ES-I3 (cell line): ENCODE data around the gene WNT8B.

Source experiments
- H3K36me3 ChIP-seq: 2 replicates; pipeline ENCODE4 v1.6.1; 2013; ENCODE audit warnings: mild to moderate bottlenecking, low read length, control low read depth, moderate library complexity; ENCODE audit not compliant: insufficient read depth
- H3K4me1 ChIP-seq: 2 replicates; pipeline ENCODE4 v1.6.1; 2013; ENCODE audit warnings: mild to moderate bottlenecking, control low read depth, low read length; ENCODE audit not compliant: insufficient read depth
- H3K9ac ChIP-seq: 2 replicates; pipeline ENCODE4 v1.6.1; 2013; ENCODE audit warnings: low read depth, mild to moderate bottlenecking, low read length, moderate library complexity
- H3K9me3 ChIP-seq: 2 replicates; pipeline ENCODE4 v1.6.1; 2013; ENCODE audit warnings: mild to moderate bottlenecking, low read length, moderate library complexity; ENCODE audit not compliant: control insufficient read depth, insufficient read depth

Gene WNT8B

GRCh38 chr10:100470367-100470766 lies 7.6 kb downstream of the WNT8B start:
- Histone ChIP-seq H3K4me1 (no peaks in the 10 kb centered on the region), H3K36me3 (no peaks in the 10 kb centered on the region), H3K9ac (no peak overlapping the region), H3K9me3 (no peaks in the 10 kb centered on the region)

GRCh38 chr10:100477970-100478369 lies 15.2 kb downstream of the WNT8B start:
- Histone ChIP-seq H3K36me3 (no peaks in the 10 kb centered on the region), H3K9ac (no peak overlapping the region), H3K9me3 (no peaks in the 10 kb centered on the region), H3K4me1 (peaks cover 1% of the 10 kb centered on the region; the same call in 1 of the 2 replicates)

- Histone ChIP-seq H3K36me3 (no peaks in the 10 kb centered on the region), H3K9ac (no peak overlapping the region), H3K4me1 (peaks cover 3% of the 10 kb centered on the region; the same call in 1 of the 2 replicates), H3K9me3 (no peaks in the 10 kb centered on the region)
Observed at GRCh38 chr10:100479037-100479436, 16.2 kb downstream of the WNT8B start.

- no peaks in the 10 kb centered on the region for H3K9me3 ChIP-seq
- H3K36me3 ChIP-seq: no peaks in the 10 kb centered on the region
- peaks cover 10% of the 10 kb centered on the region; the same call in 1 of the 2 replicates for H3K4me1 ChIP-seq
- H3K9ac ChIP-seq: no peak overlapping the region
Observed at GRCh38 chr10:100480002-100480401, 17.2 kb downstream of the WNT8B start.

GRCh38 chr10:100481462-100482081 lies 18.8 kb downstream of the WNT8B start:
- Histone ChIP-seq H3K4me1 (peaks cover 23% of the 10 kb centered on the region), H3K36me3 (no peaks in the 10 kb centered on the region), H3K9me3 (no peaks in the 10 kb centered on the region), H3K9ac (peak overlapping the region; percentile 42; the same call in 1 of the 2 replicates)

GRCh38 chr10:100482181-100482833 lies 19.5 kb downstream of the WNT8B start:
- Histone ChIP-seq H3K36me3 (no peaks in the 10 kb centered on the region), H3K4me1 (peaks cover 23% of the 10 kb centered on the region), H3K9me3 (no peaks in the 10 kb centered on the region), H3K9ac (peak overlapping the region; percentile 42; the same call in 1 of the 2 replicates)

GRCh38 chr10:100482834-100483185 lies 20.0 kb downstream of the WNT8B start:
- H3K4me1 ChIP-seq: peaks cover 23% of the 10 kb centered on the region

GRCh38 chr10:100483876-100484666 lies 21.3 kb downstream of the WNT8B start:
- Histone ChIP-seq H3K36me3 (no peaks in the 10 kb centered on the region), H3K9me3 (no peaks in the 10 kb centered on the region), H3K9ac (no peak overlapping the region), H3K4me1 (peaks cover 23% of the 10 kb centered on the region)

More at GRCh38 chr10:100482834-100483185, 20.0 kb downstream of the WNT8B start:
- Histone ChIP-seq H3K9me3 (no peaks in the 10 kb centered on the region), H3K9ac (peak overlapping the region; percentile 42; the same call in 1 of the 2 replicates), H3K36me3 (no peaks in the 10 kb centered on the region)

- Histone ChIP-seq H3K4me1 (peaks cover 23% of the 10 kb centered on the region), H3K36me3 (no peaks in the 10 kb centered on the region), H3K9ac (no peak overlapping the region), H3K9me3 (no peaks in the 10 kb centered on the region)
Observed at GRCh38 chr10:100485366-100485765, 22.6 kb downstream of the WNT8B start.

GRCh38 chr10:100485801-100486495 lies 23.1 kb downstream of the WNT8B start:
- Histone ChIP-seq H3K9me3 (no peaks in the 10 kb centered on the region), H3K9ac (no peak overlapping the region), H3K36me3 (no peaks in the 10 kb centered on the region), H3K4me1 (peaks cover 23% of the 10 kb centered on the region)

- Histone ChIP-seq H3K4me1 (peaks cover 23% of the 10 kb centered on the region), H3K36me3 (no peaks in the 10 kb centered on the region), H3K9ac (no peak overlapping the region), H3K9me3 (no peaks in the 10 kb centered on the region)
Observed at GRCh38 chr10:100487529-100487928, 24.7 kb downstream of the WNT8B start.

- H3K9me3 ChIP-seq: no peaks in the 10 kb centered on the region
- H3K4me1 ChIP-seq: peaks cover 19% of the 10 kb centered on the region
- no peak overlapping the region for H3K9ac ChIP-seq
- H3K36me3 ChIP-seq: no peaks in the 10 kb centered on the region
Observed at GRCh38 chr10:100489396-100489795, 26.6 kb downstream of the WNT8B start.

- H3K9me3 ChIP-seq: no peaks in the 10 kb centered on the region
- no peaks in the 10 kb centered on the region for H3K36me3 ChIP-seq
- H3K9ac ChIP-seq: no peak overlapping the region
- H3K4me1 ChIP-seq: peaks cover 9% of the 10 kb centered on the region
Observed at GRCh38 chr10:100490531-100490930, 27.7 kb downstream of the WNT8B start.

- no peaks in the 10 kb centered on the region for H3K9me3 ChIP-seq
- H3K36me3 ChIP-seq: no peaks in the 10 kb centered on the region; the same call in 1 of the 2 replicates
- no peaks in the 10 kb centered on the region for H3K4me1 ChIP-seq
- H3K9ac ChIP-seq: no peak overlapping the region
Observed at GRCh38 chr10:100496567-100496966, 33.8 kb downstream of the WNT8B start.
